Chondrocyte (in vitro differentiated cells): ENCODE data around the gene MTMR2. TPM values are rescaled to one million over a fixed set of nuclear protein-coding genes. Genes with fewer than 3 reads are reported as not detected.

Source experiments
- DNase-seq: peaks from one replicate; pipeline ENCODE4 v3.0.0; 2021; ENCODE audit warnings: mixed read lengths, low spot score
- H3K27ac Mint-ChIP-seq: one replicate; pipeline ENCODE4 v1.8.0; 2021; ENCODE audit warnings: mild to moderate bottlenecking, moderate library complexity, mixed read lengths; ENCODE audit not compliant: unreplicated experiment
- H3K27me3 Mint-ChIP-seq: 2 replicates; pipeline ENCODE4 v1.8.0; 2021; ENCODE audit warnings: low read depth, mixed read lengths
- H3K36me3 Mint-ChIP-seq: 2 replicates; pipeline ENCODE4 v1.8.0; 2021; ENCODE audit warnings: low read depth, mixed read lengths
- H3K4me1 Mint-ChIP-seq: 2 replicates; pipeline ENCODE4 v1.8.0; 2021; ENCODE audit warnings: low read depth, mild to moderate bottlenecking, mixed read lengths
- H3K4me3 Mint-ChIP-seq: one replicate; pipeline ENCODE4 v1.8.0; 2021; ENCODE audit warnings: mild to moderate bottlenecking, moderate library complexity, mixed read lengths; ENCODE audit not compliant: unreplicated experiment
- H3K9me3 Mint-ChIP-seq: 2 replicates; pipeline ENCODE4 v1.8.0; 2021; ENCODE audit warnings: low read depth, mixed read lengths
- total RNA-seq: library from RNA; stranded (reverse); gene quantifications from 3 replicates; pipeline ENCODE4 v1.2.1, GENCODE V29; 2021
- TF ChIP-seq, protein P1 (sequence below): fragments of 200-600 bp; sonication (generic); IDR thresholded peaks from 2 replicates; pipeline ENCODE4 v1.5.0; 2021; ENCODE audit warnings: antibody characterized with exemption, mild to moderate bottlenecking, moderate library complexity

MTMR2 gene
- total RNA-seq, 1 donor from 2014 or later: 52.1 TPM

GRCh38 chr11:95805869-95806268 is 118.0 kb downstream of the MTMR2 start:
- Mint-ChIP-seq H3K27ac (no peak overlapping the region), H3K4me3 (no peak overlapping the region), H3K36me3 (peaks cover 19% of the 10 kb centered on the region), H3K4me1 (peaks cover 3% of the 10 kb centered on the region), H3K9me3 (peaks cover 21% of the 10 kb centered on the region), H3K27me3 (no peaks in the 10 kb centered on the region)
- DNase-seq: no peak
- TF ChIP-seq, protein P1, sequence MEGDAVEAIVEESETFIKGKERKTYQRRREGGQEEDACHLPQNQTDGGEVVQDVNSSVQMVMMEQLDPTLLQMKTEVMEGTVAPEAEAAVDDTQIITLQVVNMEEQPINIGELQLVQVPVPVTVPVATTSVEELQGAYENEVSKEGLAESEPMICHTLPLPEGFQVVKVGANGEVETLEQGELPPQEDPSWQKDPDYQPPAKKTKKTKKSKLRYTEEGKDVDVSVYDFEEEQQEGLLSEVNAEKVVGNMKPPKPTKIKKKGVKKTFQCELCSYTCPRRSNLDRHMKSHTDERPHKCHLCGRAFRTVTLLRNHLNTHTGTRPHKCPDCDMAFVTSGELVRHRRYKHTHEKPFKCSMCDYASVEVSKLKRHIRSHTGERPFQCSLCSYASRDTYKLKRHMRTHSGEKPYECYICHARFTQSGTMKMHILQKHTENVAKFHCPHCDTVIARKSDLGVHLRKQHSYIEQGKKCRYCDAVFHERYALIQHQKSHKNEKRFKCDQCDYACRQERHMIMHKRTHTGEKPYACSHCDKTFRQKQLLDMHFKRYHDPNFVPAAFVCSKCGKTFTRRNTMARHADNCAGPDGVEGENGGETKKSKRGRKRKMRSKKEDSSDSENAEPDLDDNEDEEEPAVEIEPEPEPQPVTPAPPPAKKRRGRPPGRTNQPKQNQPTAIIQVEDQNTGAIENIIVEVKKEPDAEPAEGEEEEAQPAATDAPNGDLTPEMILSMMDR: no peak

- peaks cover 26% of the 10 kb centered on the region for H3K36me3 Mint-ChIP-seq
- H3K9me3 Mint-ChIP-seq: peaks cover 12% of the 10 kb centered on the region
- H3K27me3 Mint-ChIP-seq: no peaks in the 10 kb centered on the region
- no peak for DNase-seq
- TF ChIP-seq, protein P1: no peak
- H3K4me1 Mint-ChIP-seq: peaks cover 3% of the 10 kb centered on the region
- no peak overlapping the region for H3K4me3 Mint-ChIP-seq
- no peak overlapping the region for H3K27ac Mint-ChIP-seq
Observed at GRCh38 chr11:95803973-95804372, 119.9 kb downstream of the MTMR2 start.

- no peaks in the 10 kb centered on the region for H3K27me3 Mint-ChIP-seq
- H3K4me1 Mint-ChIP-seq: peaks cover 3% of the 10 kb centered on the region
- no peak for DNase-seq
- H3K4me3 Mint-ChIP-seq: no peak overlapping the region
- TF ChIP-seq, protein P1: no peak
- peaks cover 5% of the 10 kb centered on the region for H3K9me3 Mint-ChIP-seq
- peaks cover 22% of the 10 kb centered on the region for H3K36me3 Mint-ChIP-seq
- no peak overlapping the region for H3K27ac Mint-ChIP-seq
Observed at GRCh38 chr11:95802806-95803205, 121.1 kb downstream of the MTMR2 start.

DNA sequence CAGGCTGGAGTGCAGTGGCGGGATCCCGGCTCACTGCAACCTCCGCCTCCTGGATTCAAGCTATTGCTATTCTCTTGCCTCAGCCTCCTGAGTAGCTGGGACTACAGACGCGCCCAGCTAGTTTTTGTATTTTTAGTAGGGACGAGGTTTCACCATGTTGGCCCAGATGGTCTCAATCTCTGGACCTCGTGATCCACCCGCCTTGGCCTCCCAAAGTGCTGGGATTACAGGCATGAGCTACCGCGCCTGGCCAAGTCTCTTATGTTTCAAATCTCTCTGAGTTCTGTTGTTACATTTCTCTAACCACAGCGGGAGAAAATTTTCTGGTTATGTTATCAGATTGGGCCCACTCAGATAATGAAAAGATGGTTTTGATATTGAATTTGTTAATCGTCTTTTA is 123.5 kb downstream of the MTMR2 start:
- Mint-ChIP-seq H3K9me3 (no peaks in the 10 kb centered on the region), H3K27ac (no peak overlapping the region), H3K4me3 (no peak overlapping the region), H3K36me3 (peaks cover 13% of the 10 kb centered on the region), H3K4me1 (peaks cover 3% of the 10 kb centered on the region), H3K27me3 (no peaks in the 10 kb centered on the region)
- DNase-seq: no peak
- TF ChIP-seq, protein P1: no peak

- TF ChIP-seq, protein P1: no peak
- Mint-ChIP-seq H3K27ac (no peak overlapping the region), H3K4me1 (peaks cover 3% of the 10 kb centered on the region), H3K36me3 (peaks cover 13% of the 10 kb centered on the region), H3K27me3 (no peaks in the 10 kb centered on the region), H3K4me3 (no peak overlapping the region), H3K9me3 (no peaks in the 10 kb centered on the region)
- no peak for DNase-seq
Observed at GRCh38 chr11:95799546-95799945, 124.4 kb downstream of the MTMR2 start.
